ENCODE measurements around the gene POPDC3.
"Not testable (repeated sequence)": the region's sequence is repeated elsewhere in the genome, so short reads cannot be mapped to it uniquely, and the experiment has no call there.

Gene POPDC3

DNA sequence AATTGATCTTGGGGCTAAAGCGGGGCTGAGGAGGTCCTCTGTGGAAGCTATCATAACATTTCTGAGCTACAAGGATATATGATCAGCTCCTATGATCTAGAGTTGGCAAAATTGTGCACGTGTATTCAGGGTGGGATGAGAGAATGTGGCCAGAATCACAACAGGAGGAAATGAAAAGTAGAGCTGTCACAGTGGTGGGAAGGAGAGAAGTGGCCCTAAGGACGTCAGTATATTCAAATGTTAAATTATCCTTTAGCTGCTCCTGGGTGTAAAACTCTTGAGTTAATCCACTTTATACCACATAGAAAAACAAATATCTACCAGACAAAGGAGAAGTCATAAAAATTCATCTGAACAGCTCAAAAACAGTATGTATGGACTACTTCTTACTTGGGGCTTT is 14.8 kb upstream of the POPDC3 start:
- no peak for DNase-seq (ENCODE audit: low spot score)

GRCh38 chr6:105194106-105194505 is 14.3 kb upstream of the POPDC3 start:
- no peak for DNase-seq (ENCODE audit: low spot score)

DNA sequence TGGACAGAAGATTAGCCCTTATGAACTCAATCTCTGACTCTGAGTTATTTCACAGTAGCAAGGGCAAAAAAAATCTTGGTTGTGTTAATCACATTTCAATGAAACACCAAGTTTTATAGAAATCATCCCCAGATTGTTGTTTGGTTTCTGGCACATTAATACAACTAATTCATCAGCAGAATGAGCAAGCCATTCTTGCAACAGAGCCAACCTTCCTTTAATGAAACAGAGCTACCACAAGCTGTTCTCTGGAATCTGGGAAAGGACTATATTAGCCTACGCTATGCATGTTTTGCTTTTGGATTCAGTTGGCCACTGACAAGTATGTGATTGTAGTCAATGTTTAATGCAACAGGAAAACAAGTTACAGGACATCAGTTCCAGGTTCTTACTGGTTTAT is 13.8 kb upstream of the POPDC3 start:
- no peak for DNase-seq (ENCODE audit: low spot score)

DNA sequence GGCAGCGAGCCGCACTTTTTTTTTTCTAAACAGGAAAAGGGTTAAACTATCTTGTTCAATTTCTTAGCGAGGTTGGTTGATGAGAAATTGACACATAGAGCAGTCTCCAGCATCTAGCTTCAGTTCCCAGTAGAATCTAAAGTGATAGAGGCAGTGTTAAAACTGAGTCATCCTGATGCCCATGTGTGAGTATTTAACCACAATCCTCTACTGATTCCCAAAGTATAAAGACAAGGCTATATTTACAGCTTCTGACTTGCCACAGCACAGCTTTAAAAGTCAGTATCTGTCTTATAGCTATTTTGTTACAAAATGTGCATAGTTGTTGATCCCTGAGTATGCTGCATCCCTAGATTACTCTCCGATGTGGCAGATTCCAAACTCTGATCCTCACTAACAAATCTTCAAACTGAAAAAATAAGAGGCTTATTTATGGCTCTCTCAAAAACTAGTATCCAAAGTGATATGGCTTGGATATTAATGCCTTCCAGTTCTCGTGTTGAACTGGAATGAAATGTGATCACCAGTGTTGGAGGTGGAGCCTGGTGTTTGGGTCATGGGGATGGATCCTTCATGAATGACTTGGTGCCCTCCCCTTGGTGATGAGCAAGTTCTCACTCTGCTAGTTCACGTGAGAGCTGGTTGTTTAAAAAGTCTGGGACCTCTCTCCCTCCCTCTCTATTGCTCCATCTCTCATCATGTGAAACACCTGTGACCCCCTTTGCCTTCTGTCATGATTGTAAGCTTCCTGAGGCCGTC is 13.1 kb upstream of the POPDC3 start:
- DNase-seq (ENCODE audit: low spot score) = no peak

- DNase-seq (ENCODE audit: low spot score) = no peak
Measured at GRCh38 chr6:105191351-105191750, 11.5 kb upstream of the POPDC3 start.

GRCh38 chr6:105189026-105189820 is 9.4 kb upstream of the POPDC3 start:
- DNase-seq (ENCODE audit: low spot score) = no peak

GRCh38 chr6:105188251-105188650 is 8.4 kb upstream of the POPDC3 start:
- DNase-seq (ENCODE audit: low spot score) = no peak

- DNase-seq (ENCODE audit: low spot score) = no peak
Measured at GRCh38 chr6:105186576-105186975, 6.8 kb upstream of the POPDC3 start.

GRCh38 chr6:105184921-105185320 is 5.1 kb upstream of the POPDC3 start:
- DNase-seq (ENCODE audit: low spot score) = no peak

GRCh38 chr6:105181981-105182515 is 2.2 kb upstream of the POPDC3 start:
- DNase-seq (ENCODE audit: low spot score) = no peak

- DNase-seq (ENCODE audit: low spot score) = no peak
Measured at GRCh38 chr6:105178636-105179035, 1.2 kb downstream of the POPDC3 start.

DNA sequence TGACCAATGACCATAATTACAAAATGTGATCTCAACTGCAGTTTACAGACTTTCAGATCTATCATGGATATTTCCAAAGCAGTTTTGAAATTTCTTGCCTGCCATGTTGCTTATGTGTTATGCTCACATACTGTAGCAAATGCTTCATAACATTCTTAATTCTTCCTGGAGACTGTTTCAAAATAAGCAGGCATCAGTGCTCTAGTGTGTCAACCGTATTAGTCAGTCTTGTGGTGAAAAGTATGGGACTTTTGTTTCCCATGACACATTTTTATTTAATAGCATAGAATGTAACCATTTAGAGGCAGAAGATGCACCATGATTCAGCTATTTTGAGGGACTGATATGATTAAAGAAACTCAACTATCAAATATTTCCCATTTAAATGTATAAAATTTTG is 1.7 kb downstream of the POPDC3 start:
- DNase-seq (ENCODE audit: low spot score) = no peak

- DNase-seq (ENCODE audit: low spot score) = no peak
Measured at GRCh38 chr6:105177556-105177955, 2.3 kb downstream of the POPDC3 start.

DNA sequence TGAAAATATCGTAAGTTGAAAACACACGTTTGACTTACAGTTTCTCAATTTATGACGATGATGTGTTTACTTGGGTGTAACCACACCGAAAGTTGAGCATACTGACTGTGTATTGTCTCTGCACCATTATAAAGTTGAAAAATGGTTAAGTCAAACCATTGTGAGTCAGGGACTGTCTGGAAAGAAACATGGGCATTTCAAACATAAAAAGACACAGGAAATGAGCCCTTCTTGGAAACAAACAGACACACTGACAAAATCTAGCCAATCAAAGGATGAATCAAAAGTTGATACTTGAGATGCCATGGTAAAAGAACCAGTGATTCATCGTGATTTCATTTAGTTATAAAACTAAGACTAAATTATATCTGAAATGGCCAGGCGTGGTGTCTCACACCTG is 5.3 kb downstream of the POPDC3 start:
- DNase-seq (ENCODE audit: low spot score) = no peak

- DNase-seq (ENCODE audit: low spot score) = not testable (repeated sequence)
Measured at GRCh38 chr6:105172515-105172914, 7.3 kb downstream of the POPDC3 start.

DNA sequence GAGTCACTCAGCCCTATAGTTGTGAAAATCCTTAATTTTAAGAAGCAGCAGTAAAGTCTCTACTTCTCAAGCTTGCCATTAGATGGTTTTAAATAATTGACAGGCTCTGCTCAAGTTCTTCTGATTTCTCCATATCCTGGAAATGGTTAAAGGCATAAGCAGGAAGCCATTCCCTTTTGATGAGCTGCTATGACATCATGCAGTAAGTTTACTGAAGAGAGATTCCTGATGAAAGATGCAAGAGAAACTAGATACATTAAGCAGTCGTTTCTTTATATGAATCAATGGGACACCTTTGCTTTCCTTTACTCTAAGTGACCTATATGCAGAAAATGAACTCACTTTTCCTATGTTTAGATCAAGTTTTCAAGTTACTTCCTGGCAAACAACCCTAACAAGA is 9.8 kb downstream of the POPDC3 start:
- DNase-seq (ENCODE audit: low spot score) = no peak

DNA sequence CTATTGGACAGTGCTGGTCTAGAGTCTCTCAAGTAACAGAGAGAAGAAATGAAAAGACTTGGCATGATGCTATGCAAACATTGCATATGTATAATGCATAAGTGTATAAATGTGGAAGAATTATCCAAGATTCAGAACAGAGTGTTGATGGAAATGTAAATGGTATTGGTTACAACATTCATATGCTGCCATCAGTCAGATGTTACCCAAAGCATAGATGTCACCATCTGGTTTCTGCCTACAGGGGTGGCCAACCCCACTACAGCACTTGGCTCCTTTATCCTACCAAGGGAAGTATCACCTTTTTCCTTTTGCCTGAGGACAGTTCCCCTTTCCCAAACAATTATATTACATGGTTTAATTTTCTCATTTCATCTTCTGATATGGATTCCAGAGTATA is 11.9 kb downstream of the POPDC3 start:
- DNase-seq (ENCODE audit: low spot score) = no peak

- DNase-seq (ENCODE audit: low spot score) = no peak
Measured at GRCh38 chr6:105164418-105164817, 15.4 kb downstream of the POPDC3 start.

DNA sequence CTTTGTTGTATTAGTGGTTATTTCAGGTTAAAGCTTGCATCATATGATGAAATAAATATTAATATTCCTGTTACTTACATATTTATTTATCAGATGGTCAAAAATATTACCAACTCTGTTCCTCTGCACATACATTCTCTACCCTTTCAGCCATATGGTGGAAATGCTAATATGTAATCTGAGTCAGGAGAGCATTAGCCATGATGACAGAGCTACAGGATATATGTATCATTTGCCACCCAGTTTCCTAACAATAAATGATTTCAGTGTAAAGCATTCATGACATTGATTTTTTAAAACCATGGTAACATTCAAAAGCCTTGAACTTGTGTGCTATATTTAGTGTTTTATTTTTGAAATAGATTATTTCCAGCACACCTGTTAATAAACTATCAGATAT is 16.6 kb downstream of the POPDC3 start:
- no peak for DNase-seq (ENCODE audit: low spot score)

DNA sequence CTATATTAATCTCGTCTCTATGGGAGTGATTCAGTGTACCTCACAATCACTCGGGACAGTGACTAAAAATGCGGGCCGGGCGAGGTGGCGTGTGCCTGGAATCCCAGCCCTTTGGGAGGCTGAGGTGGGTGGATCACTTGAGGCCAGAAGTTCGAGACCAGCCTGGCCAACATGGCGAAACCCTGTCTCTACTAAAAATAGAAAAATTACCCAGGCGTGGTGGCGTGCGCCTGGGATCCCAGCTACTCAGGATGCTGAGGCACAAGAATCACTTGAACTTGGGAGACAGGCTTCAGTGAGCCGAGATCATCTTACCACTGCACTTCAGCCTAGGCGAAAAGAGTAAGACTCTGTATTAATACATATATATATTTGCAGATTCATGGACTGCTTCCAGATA is 17.4 kb downstream of the POPDC3 start:
- DNase-seq (ENCODE audit: low spot score) = no peak

- DNase-seq (ENCODE audit: low spot score) = no peak
Measured at GRCh38 chr6:105161421-105161820, 18.4 kb downstream of the POPDC3 start.

DNA sequence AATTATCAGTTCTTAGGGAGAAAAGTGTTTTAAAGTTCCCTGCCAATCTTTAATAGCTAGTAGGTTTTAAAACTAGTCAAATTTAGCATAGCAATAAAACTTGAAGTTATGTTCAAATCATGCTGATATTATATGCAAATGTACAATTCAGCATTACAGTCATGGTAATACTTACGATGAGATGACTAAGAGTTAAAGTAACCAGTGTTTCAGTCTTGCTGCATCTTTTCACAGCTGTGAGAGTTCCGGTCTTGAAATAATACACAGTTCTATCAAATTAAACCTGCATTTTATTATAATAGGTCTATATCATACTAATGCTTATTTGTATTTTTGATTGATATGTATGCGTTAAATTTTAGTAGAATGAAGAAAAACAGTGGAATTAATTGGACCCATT is 26.1 kb downstream of the POPDC3 start:
- DNase-seq (ENCODE audit: low spot score) = no peak

GRCh38 chr6:105152880-105153279 is 26.9 kb downstream of the POPDC3 start:
- no peak for DNase-seq (ENCODE audit: low spot score)
